Liver (tissue), 9 donors: ENCODE results near the gene HAUS8. TPM values are rescaled to one million over a fixed set of nuclear protein-coding genes. Genes with fewer than 3 reads are reported as not detected.

Source experiments
- DNase-seq: peaks from one replicate; pipeline ENCODE4 v3.0.0-alpha.2; 2017; ENCODE audit warnings: low spot score
- H3K27ac ChIP-seq, 2 donors: one replicate each; pipeline ENCODE4 v1.7.0; 2013; ENCODE audit warnings: inconsistent platforms in 2 of 2, low read length in 2 of 2, control low read depth in 1 of 2, low read depth in 1 of 2, mild to moderate bottlenecking in 1 of 2
- H3K27me3 ChIP-seq, 4 donors: one replicate each; pipeline versions ENCODE4 v1.6.1 to v1.7.0; 2013; ENCODE audit warnings: low read length in 3 of 4, inconsistent platforms in 1 of 4, mild to moderate bottlenecking in 1 of 4, moderate library complexity in 1 of 4; ENCODE audit not compliant: control insufficient read depth in 4 of 4, insufficient read depth in 4 of 4
- H3K36me3 ChIP-seq, 4 donors: one replicate each; pipeline versions ENCODE4 v1.6.1 to v1.7.0; 2013; ENCODE audit warnings: low read length in 3 of 4, mild to moderate bottlenecking in 3 of 4, low read depth in 1 of 4, moderate library complexity in 1 of 4; ENCODE audit not compliant: control insufficient read depth in 4 of 4, insufficient read depth in 3 of 4
- H3K4me1 ChIP-seq, 4 donors: one replicate each; pipeline versions ENCODE4 v1.6.1 to v1.7.0; 2013; ENCODE audit warnings: low read length in 3 of 4, mild to moderate bottlenecking in 3 of 4, moderate library complexity in 1 of 4; ENCODE audit not compliant: control insufficient read depth in 4 of 4, insufficient read depth in 4 of 4
- H3K4me3 ChIP-seq, 3 donors: one replicate each; pipeline versions ENCODE4 v1.6.1 to v1.7.0; 2013; ENCODE audit warnings: low read length in 3 of 3, control low read depth in 1 of 3, low read depth in 1 of 3, mild to moderate bottlenecking in 1 of 3
- H3K9ac ChIP-seq, 2 donors: one replicate each; pipeline ENCODE4 v1.7.0; 2013; ENCODE audit warnings: low read length in 2 of 2, mild to moderate bottlenecking in 2 of 2, moderate library complexity in 2 of 2, control low read depth in 1 of 2, low read depth in 1 of 2
- H3K9me3 ChIP-seq, 4 donors: one replicate each; pipeline versions ENCODE4 v1.6.1 to v1.7.0; 2013; ENCODE audit warnings: low read length in 3 of 4; ENCODE audit not compliant: control insufficient read depth in 4 of 4
- EGR1 ChIP-seq, 2 donors: IDR thresholded peaks; 2 replicates each; pipeline ENCODE4 v1.6.1; 2016 to 2018; ENCODE audit warnings: antibody characterized with exemption in 2 of 2, low read depth in 2 of 2
- FOXA1 ChIP-seq: IDR thresholded peaks from 2 replicates; pipeline ENCODE4 v1.6.1; 2016; ENCODE audit warnings: antibody characterized with exemption
- FOXA2 ChIP-seq: IDR thresholded peaks from 2 replicates; pipeline ENCODE4 v1.6.1; 2016; ENCODE audit warnings: antibody characterized with exemption
- GABPA ChIP-seq, 2 donors: IDR thresholded peaks in 1 of 2; conservative IDR thresholded peaks in 1 of 2; 2 replicates each; pipeline ENCODE4 v1.6.1; 2016; ENCODE audit warnings: antibody characterized with exemption in 2 of 2, mild to moderate bottlenecking in 1 of 2, moderate library complexity in 1 of 2
- HNF4A ChIP-seq, 2 donors: conservative IDR thresholded peaks; 2 replicates each; pipeline ENCODE4 v1.6.1; 2016; ENCODE audit warnings: antibody characterized with exemption in 2 of 2, mild to moderate bottlenecking in 2 of 2
- HNF4G ChIP-seq: IDR thresholded peaks from 2 replicates; pipeline ENCODE4 v1.6.1; 2016; ENCODE audit warnings: antibody characterized with exemption
- JUND ChIP-seq, 2 donors: IDR thresholded peaks; 2 replicates each; pipeline ENCODE4 v1.6.1; 2016; ENCODE audit warnings: antibody characterized with exemption in 2 of 2
- MAX ChIP-seq: IDR thresholded peaks from 2 replicates; pipeline ENCODE4 v1.6.1; 2016; ENCODE audit warnings: antibody characterized with exemption
- NR2F2 ChIP-seq: IDR thresholded peaks from 2 replicates; pipeline ENCODE4 v1.6.1; 2016; ENCODE audit warnings: antibody characterized with exemption
- RAD21 ChIP-seq, 2 donors: IDR thresholded peaks; 2 replicates each; pipeline ENCODE4 v1.6.1; 2016; ENCODE audit warnings: antibody characterized with exemption in 2 of 2, mild to moderate bottlenecking in 2 of 2
- REST ChIP-seq: IDR thresholded peaks from 2 replicates; pipeline ENCODE4 v1.6.1; 2016; ENCODE audit warnings: antibody characterized with exemption, mild to moderate bottlenecking
- RXRA ChIP-seq, 2 donors: IDR thresholded peaks; 2 replicates each; pipeline ENCODE4 v1.6.1; 2017 to 2018; ENCODE audit warnings: antibody characterized with exemption in 2 of 2, mild to moderate bottlenecking in 1 of 2
- SP1 ChIP-seq: IDR thresholded peaks from 2 replicates; pipeline ENCODE4 v1.6.1; 2018; ENCODE audit warnings: antibody characterized with exemption, mild to moderate bottlenecking
- TAF1 ChIP-seq: conservative IDR thresholded peaks from 2 replicates; pipeline ENCODE4 v1.6.1; 2016; ENCODE audit warnings: antibody characterized with exemption, mild to moderate bottlenecking
- YY1 ChIP-seq: IDR thresholded peaks from 2 replicates; pipeline ENCODE4 v1.6.1; 2016; ENCODE audit warnings: antibody characterized with exemption, mild to moderate bottlenecking
- ZBTB33 ChIP-seq: IDR thresholded peaks from 2 replicates; pipeline ENCODE4 v1.6.1; 2016; ENCODE audit warnings: antibody characterized with exemption
- WGBS: extraction: QIAGEN DNeasy Blood & Tissue Kit; methylation state at CpG from one replicate; pipeline ENCODE4 v1.1.7; 2013; 5-methylcytosine and 5-hydroxymethylcytosine counted together
- polyA plus RNA-seq, 2 donors: library from polyadenylated mRNA; stranded (reverse) in 1 of 2; unstranded in 1 of 2; fragments of 200-250 nt in 1 of 2; fragments of >200 nt in 1 of 2; fragmentation: Nextera tagmentation in 1 of 2; extraction: Ambion mirVana in 1 of 2; gene quantifications; one replicate each; pipeline versions ENCODE4 v1.2.1 to v1.2.3, GENCODE V29; 2013 to 2015
- total RNA-seq, 2 donors: library from RNA; depleted of rRNA; stranded (reverse); fragments of >200 nt; gene quantifications; one replicate each; pipeline ENCODE4 v1.2.3, GENCODE V29; 2014
- TF ChIP-seq, protein P1 (sequence below): IDR thresholded peaks from 2 replicates; pipeline ENCODE4 v1.6.1; 2016; ENCODE audit warnings: antibody characterized with exemption
- TF ChIP-seq, protein P2 (sequence below): fragments of 150-350 bp; IDR thresholded peaks from 2 replicates; pipeline ENCODE4 v1.5.1; 2017; ENCODE audit warnings: improper control_type of control experiment, low read depth, low read length; ENCODE audit not compliant: missing input control
- donor health status: healthy.
- donor health status: healthy.
- donor health status: healthy.
- donor health status: healthy.
- donor health status: healthy.

Gene HAUS8
- total and polyA plus RNA-seq, 4 donors = 3.3 to 5.7 (median 3.8) TPM

- TF ChIP-seq, protein P1, sequence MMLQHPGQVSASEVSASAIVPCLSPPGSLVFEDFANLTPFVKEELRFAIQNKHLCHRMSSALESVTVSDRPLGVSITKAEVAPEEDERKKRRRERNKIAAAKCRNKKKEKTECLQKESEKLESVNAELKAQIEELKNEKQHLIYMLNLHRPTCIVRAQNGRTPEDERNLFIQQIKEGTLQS = no peak
- TF ChIP-seq EGR1 (IDR thresholded peaks at IDR 0.05; ENCODE audit: low read depth in 2 of 2) (no peak), HNF4A (conservative IDR thresholded peaks at IDR 0.05) (no peak)
- TF ChIP-seq, protein P2, sequence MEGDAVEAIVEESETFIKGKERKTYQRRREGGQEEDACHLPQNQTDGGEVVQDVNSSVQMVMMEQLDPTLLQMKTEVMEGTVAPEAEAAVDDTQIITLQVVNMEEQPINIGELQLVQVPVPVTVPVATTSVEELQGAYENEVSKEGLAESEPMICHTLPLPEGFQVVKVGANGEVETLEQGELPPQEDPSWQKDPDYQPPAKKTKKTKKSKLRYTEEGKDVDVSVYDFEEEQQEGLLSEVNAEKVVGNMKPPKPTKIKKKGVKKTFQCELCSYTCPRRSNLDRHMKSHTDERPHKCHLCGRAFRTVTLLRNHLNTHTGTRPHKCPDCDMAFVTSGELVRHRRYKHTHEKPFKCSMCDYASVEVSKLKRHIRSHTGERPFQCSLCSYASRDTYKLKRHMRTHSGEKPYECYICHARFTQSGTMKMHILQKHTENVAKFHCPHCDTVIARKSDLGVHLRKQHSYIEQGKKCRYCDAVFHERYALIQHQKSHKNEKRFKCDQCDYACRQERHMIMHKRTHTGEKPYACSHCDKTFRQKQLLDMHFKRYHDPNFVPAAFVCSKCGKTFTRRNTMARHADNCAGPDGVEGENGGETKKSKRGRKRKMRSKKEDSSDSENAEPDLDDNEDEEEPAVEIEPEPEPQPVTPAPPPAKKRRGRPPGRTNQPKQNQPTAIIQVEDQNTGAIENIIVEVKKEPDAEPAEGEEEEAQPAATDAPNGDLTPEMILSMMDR = no peak
These were observed 47.8 kb upstream of the HAUS8 start (continued) for GRCh38 chr19:17123041-17123440.

- H3K4me1 ChIP-seq = peaks cover 0 to 3% (median 0%) of the 10 kb centered on the region in 4 donors
- H3K27me3 ChIP-seq = no peaks in the 10 kb centered on the region
- H3K9me3 ChIP-seq = no peaks in the 10 kb centered on the region
- no peak overlapping the region for H3K4me3 ChIP-seq
- no peak for DNase-seq
- no peak overlapping the region for H3K9ac ChIP-seq
- H3K36me3 ChIP-seq = peaks cover 0 to 4% (median 0%) of the 10 kb centered on the region in 4 donors
- TF ChIP-seq YY1 = no peak
- TF ChIP-seq REST = no peak
- no peak for TF ChIP-seq HNF4G
- TF ChIP-seq FOXA2 = no peak
- no peak for TF ChIP-seq SP1
- TF ChIP-seq MAX = no peak
- no peak for TF ChIP-seq RXRA (IDR thresholded peaks at IDR 0.05)
- no peak for TF ChIP-seq NR2F2
- TF ChIP-seq TAF1 = no peak
- no peak for TF ChIP-seq ZBTB33
- no peak for TF ChIP-seq JUND (IDR thresholded peaks at IDR 0.05)
- no peak for TF ChIP-seq FOXA1
- TF ChIP-seq, protein P2 = no peak
- TF ChIP-seq, protein P1 = no peak
- TF ChIP-seq RAD21 (IDR thresholded peaks at IDR 0.05) = no peak
- no peak for TF ChIP-seq HNF4A (conservative IDR thresholded peaks at IDR 0.05)
- TF ChIP-seq GABPA (IDR thresholded peaks at IDR 0.05 in 1 of 2, conservative IDR thresholded peaks at IDR 0.05 in 1 of 2) = no peak
- H3K27ac ChIP-seq = no peak overlapping the region
- WGBS = 85% methylated on average over 9 of the region's 9 CpGs
These were observed 46.6 kb upstream of the HAUS8 start for GRCh38 chr19:17121736-17122293.
